Measurements from ENCODE around the gene CYP39A1. TPM values are rescaled to one million over a fixed set of nuclear protein-coding genes. Genes with fewer than 3 reads are reported as not detected.
"Not testable (repeated sequence)": the region's sequence is repeated elsewhere in the genome, so short reads cannot be mapped to it uniquely, and the experiment has no call there.

The CYP39A1 gene
- total RNA-seq, 1 experiment from 2014 or later, result 2.1 TPM

GRCh38 chr6:46661483-46661882, 8.9 kb upstream of the CYP39A1 start:
- no peaks in the 10 kb centered on the region for H3K9me3 ChIP-seq (replicated peaks)
- no peak overlapping the region for H3K4me3 ChIP-seq
- H3K27ac ChIP-seq, result no peak overlapping the region
- H3K4me1 ChIP-seq (replicated peaks), result no peaks in the 10 kb centered on the region
- H3K27me3 ChIP-seq (replicated peaks), result no peaks in the 10 kb centered on the region; the same call in 1 of the 2 replicates
- no peaks in the 10 kb centered on the region for H3K36me3 ChIP-seq
- no peak for DNase-seq (ENCODE audit: low read depth in 1 of 2, low spot score in 2 of 2)

- no peak overlapping the region for H3K27ac ChIP-seq
- H3K4me1 ChIP-seq (replicated peaks), result peaks cover 6% of the 10 kb centered on the region
- no peaks in the 10 kb centered on the region for H3K36me3 ChIP-seq
- no peaks in the 10 kb centered on the region; the same call in 1 of the 2 replicates for H3K27me3 ChIP-seq (replicated peaks)
- DNase-seq (ENCODE audit: low read depth in 1 of 2, low spot score in 2 of 2), result no peak
- no peaks in the 10 kb centered on the region for H3K9me3 ChIP-seq (replicated peaks)
- H3K4me3 ChIP-seq, result no peak overlapping the region
Measured at GRCh38 chr6:46657642-46658041, 5.0 kb upstream of the CYP39A1 start.

GRCh38 chr6:46655803-46656202, 3.2 kb upstream of the CYP39A1 start:
- no peak overlapping the region for H3K27ac ChIP-seq
- peaks cover 6% of the 10 kb centered on the region for H3K4me1 ChIP-seq (replicated peaks)
- no peak for DNase-seq (ENCODE audit: low read depth in 1 of 2, low spot score in 2 of 2)
- no peak overlapping the region for H3K4me3 ChIP-seq
- H3K27me3 ChIP-seq (replicated peaks), result no peaks in the 10 kb centered on the region; the same call in 1 of the 2 replicates
- H3K36me3 ChIP-seq, result no peaks in the 10 kb centered on the region
- no peaks in the 10 kb centered on the region for H3K9me3 ChIP-seq (replicated peaks)

GRCh38 chr6:46653439-46654195, 999 bp upstream of the CYP39A1 start:
- no peak for DNase-seq (ENCODE audit: low read depth in 1 of 2, low spot score in 2 of 2)
- Histone ChIP-seq H3K9me3 (replicated peaks) (no peaks in the 10 kb centered on the region), H3K27ac (no peak overlapping the region)

GRCh38 chr6:46652232-46652602, 401 bp downstream of the CYP39A1 start:
- no peak for DNase-seq (ENCODE audit: low read depth in 1 of 2, low spot score in 2 of 2)

More at GRCh38 chr6:46653439-46654195, 999 bp upstream of the CYP39A1 start:
- no peaks in the 10 kb centered on the region; the same call in 1 of the 2 replicates for H3K27me3 ChIP-seq (replicated peaks)
- no peaks in the 10 kb centered on the region for H3K36me3 ChIP-seq
- H3K4me1 ChIP-seq (replicated peaks), result peaks cover 6% of the 10 kb centered on the region
- H3K4me3 ChIP-seq, result peak overlapping the region; percentile 57

GRCh38 chr6:46651816-46652215, 802 bp downstream of the CYP39A1 start:
- Histone ChIP-seq H3K4me1 (replicated peaks) (peaks cover 6% of the 10 kb centered on the region), H3K9me3 (replicated peaks) (no peaks in the 10 kb centered on the region), H3K27me3 (replicated peaks) (no peaks in the 10 kb centered on the region; the same call in 1 of the 2 replicates), H3K4me3 (peak overlapping the region; percentile 57), H3K36me3 (no peaks in the 10 kb centered on the region), H3K27ac (no peak overlapping the region)
- peak in 1 of 2 experiments; percentile 3 for DNase-seq (ENCODE audit: low read depth in 1 of 2, low spot score in 2 of 2)

More at GRCh38 chr6:46652232-46652602, 401 bp downstream of the CYP39A1 start:
- peaks cover 6% of the 10 kb centered on the region for H3K4me1 ChIP-seq (replicated peaks)
- H3K27me3 ChIP-seq (replicated peaks), result no peaks in the 10 kb centered on the region; the same call in 1 of the 2 replicates
- no peaks in the 10 kb centered on the region for H3K9me3 ChIP-seq (replicated peaks)
- H3K36me3 ChIP-seq, result no peaks in the 10 kb centered on the region
- H3K27ac ChIP-seq, result no peak overlapping the region
- peak overlapping the region; percentile 57 for H3K4me3 ChIP-seq

- H3K36me3 ChIP-seq, result no peaks in the 10 kb centered on the region
- no peaks in the 10 kb centered on the region for H3K9me3 ChIP-seq (replicated peaks)
- H3K4me1 ChIP-seq (replicated peaks), result peaks cover 6% of the 10 kb centered on the region
- no peaks in the 10 kb centered on the region; the same call in 1 of the 2 replicates for H3K27me3 ChIP-seq (replicated peaks)
- DNase-seq (ENCODE audit: low read depth in 1 of 2, low spot score in 2 of 2), result no peak
- H3K4me3 ChIP-seq, result no peak overlapping the region
- no peak overlapping the region for H3K27ac ChIP-seq
Measured at GRCh38 chr6:46651006-46651405, 1.6 kb downstream of the CYP39A1 start.

- Histone ChIP-seq H3K36me3 (no peaks in the 10 kb centered on the region), H3K4me3 (no peak overlapping the region), H3K4me1 (replicated peaks) (peaks cover 6% of the 10 kb centered on the region), H3K9me3 (replicated peaks) (no peaks in the 10 kb centered on the region), H3K27ac (no peak overlapping the region), H3K27me3 (replicated peaks) (no peaks in the 10 kb centered on the region; the same call in 1 of the 2 replicates)
- DNase-seq (ENCODE audit: low read depth in 1 of 2, low spot score in 2 of 2), result no peak
Measured at GRCh38 chr6:46648869-46649492, 3.6 kb downstream of the CYP39A1 start.

GRCh38 chr6:46648108-46648507, 4.5 kb downstream of the CYP39A1 start:
- H3K36me3 ChIP-seq; H3K27me3 ChIP-seq (replicated peaks); H3K4me3 ChIP-seq: not testable (repeated sequence)

GRCh38 chr6:46645265-46645664, 7.4 kb downstream of the CYP39A1 start:
- no peak for DNase-seq (ENCODE audit: low read depth in 1 of 2, low spot score in 2 of 2)
- H3K4me3 ChIP-seq, result no peak overlapping the region

More at GRCh38 chr6:46648108-46648507, 4.5 kb downstream of the CYP39A1 start:
- DNase-seq (ENCODE audit: low read depth in 1 of 2, low spot score in 2 of 2); H3K27ac ChIP-seq; H3K4me1 ChIP-seq (replicated peaks); H3K9me3 ChIP-seq (replicated peaks): not testable (repeated sequence)

GRCh38 chr6:46642928-46643751, 9.5 kb downstream of the CYP39A1 start:
- 0 out of 2 replicates have a peak, but pooled peaks cover 4% of the 10 kb centered on the region for H3K4me1 ChIP-seq (replicated peaks)
- DNase-seq (ENCODE audit: low read depth in 1 of 2, low spot score in 2 of 2), result no peak

More at GRCh38 chr6:46645265-46645664, 7.4 kb downstream of the CYP39A1 start:
- Histone ChIP-seq H3K27ac (no peak overlapping the region), H3K36me3 (no peaks in the 10 kb centered on the region), H3K4me1 (replicated peaks) (0 out of 2 replicates have a peak, but pooled peaks cover 4% of the 10 kb centered on the region), H3K9me3 (replicated peaks) (no peaks in the 10 kb centered on the region), H3K27me3 (replicated peaks) (no peaks in the 10 kb centered on the region)

GRCh38 chr6:46638650-46639049, 14.0 kb downstream of the CYP39A1 start:
- H3K27ac ChIP-seq, result no peak overlapping the region
- no peaks in the 10 kb centered on the region for H3K9me3 ChIP-seq (replicated peaks)
- no peak for DNase-seq (ENCODE audit: low read depth in 1 of 2, low spot score in 2 of 2)
- no peak overlapping the region for H3K4me3 ChIP-seq
- no peaks in the 10 kb centered on the region for H3K36me3 ChIP-seq
- 0 out of 2 replicates have a peak, but pooled peaks cover 2% of the 10 kb centered on the region for H3K4me1 ChIP-seq (replicated peaks)
- no peaks in the 10 kb centered on the region for H3K27me3 ChIP-seq (replicated peaks)

More at GRCh38 chr6:46642928-46643751, 9.5 kb downstream of the CYP39A1 start:
- H3K27me3 ChIP-seq (replicated peaks), result no peaks in the 10 kb centered on the region
- H3K9me3 ChIP-seq (replicated peaks), result no peaks in the 10 kb centered on the region
- no peak overlapping the region for H3K4me3 ChIP-seq
- no peaks in the 10 kb centered on the region for H3K36me3 ChIP-seq
- no peak overlapping the region for H3K27ac ChIP-seq

- Histone ChIP-seq H3K36me3 (no peaks in the 10 kb centered on the region), H3K9me3 (replicated peaks) (no peaks in the 10 kb centered on the region), H3K4me3 (no peak overlapping the region), H3K4me1 (replicated peaks) (no peaks in the 10 kb centered on the region), H3K27ac (no peak overlapping the region), H3K27me3 (replicated peaks) (no peaks in the 10 kb centered on the region)
- DNase-seq (ENCODE audit: low read depth in 1 of 2, low spot score in 2 of 2), result no peak
Measured at GRCh38 chr6:46637933-46638332, 14.7 kb downstream of the CYP39A1 start.
